ENCODE data around the gene ATRNL1. TPM values are rescaled to one million over a fixed set of nuclear protein-coding genes. Genes with fewer than 3 reads are reported as not detected.

ATRNL1 gene
- total and polyA plus RNA-seq, 2 of the 8 experiments (the other 6 are each of a cell fraction or from before 2014, with no cell fraction given): 5.1 to 17.6 TPM

GRCh38 chr10:115914475-115914874 is 821.3 kb downstream of the ATRNL1 start:
- Histone ChIP-seq H2BK5ac (ENCODE audit: low read depth, low read length) (no peak overlapping the region), H3K56ac (replicated peaks; ENCODE audit: insufficient read length, low read depth, low read length) (no peak overlapping the region), H2BK120ac (replicated peaks; ENCODE audit: low read depth, low read length) (no peak overlapping the region), H2AFZ (ENCODE audit: low read length) (no peak overlapping the region), H2BK15ac (ENCODE audit: low read length) (no peak overlapping the region), H3K9me3 (ENCODE audit: insufficient read depth in 2 of 2, low read depth in 1 of 2, low read length in 1 of 2) (no peaks in the 10 kb centered on the region; a peak in 1 of 4 replicates), H4K91ac (replicated peaks; ENCODE audit: insufficient read length, low read length) (no peak overlapping the region), H4K20me1 (replicated peaks in 1 of 2; ENCODE audit: control insufficient read depth in 1 of 2, insufficient read depth in 2 of 2, low read length in 2 of 2) (no peaks in the 10 kb centered on the region), H4K8ac (ENCODE audit: extremely low read depth, insufficient read depth, low read length) (no peak overlapping the region), H2BK20ac (ENCODE audit: low read length) (no peak overlapping the region), H3K9ac (replicated peaks in 1 of 4; ENCODE audit: extremely low read depth in 1 of 4, low read depth in 3 of 4, low read length in 3 of 4) (no peak overlapping the region), H3K23me2 (ENCODE audit: low read depth, low read length) (no peaks in the 10 kb centered on the region), H3K79me2 (ENCODE audit: control insufficient read depth in 1 of 2, insufficient read depth in 2 of 2, low read length in 2 of 2) (no peaks in the 10 kb centered on the region), H3K27me3 (replicated peaks in 1 of 4; ENCODE audit: control insufficient read depth in 3 of 4, extremely low read depth in 1 of 4, insufficient read depth in 3 of 4, low read length in 3 of 4) (no peaks in the 10 kb centered on the region), H3K18ac (ENCODE audit: extremely low read depth, low read length) (no peak overlapping the region), H3K23ac (ENCODE audit: insufficient read length) (no peak overlapping the region), H4K5ac (ENCODE audit: insufficient read length, low read depth, low read length) (no peak overlapping the region), H3K4me2 (ENCODE audit: insufficient read depth in 1 of 2, low read depth in 2 of 2, low read length in 2 of 2) (no peak overlapping the region), H3K4ac (replicated peaks; ENCODE audit: insufficient read length, low read depth, low read length) (no peak overlapping the region), H3K14ac (ENCODE audit: insufficient read length) (no peak overlapping the region), H3K79me1 (ENCODE audit: low read depth, low read length) (no peaks in the 10 kb centered on the region), H3K36me3 (ENCODE audit: control insufficient read depth in 2 of 4, insufficient read depth in 4 of 4, low read length in 3 of 4) (no peaks in the 10 kb centered on the region), H2BK12ac (ENCODE audit: low read depth, low read length) (no peak overlapping the region), H3K27ac (ENCODE audit: low read depth, low read length) (no peak overlapping the region), H2AK5ac (ENCODE audit: low read depth, low read length) (no peak overlapping the region), H3K4me3 (ENCODE audit: extremely low read depth in 1 of 4, insufficient read depth in 2 of 4, low read depth in 3 of 4, low read length in 4 of 4) (no peak overlapping the region), H3K4me1 (replicated peaks in 1 of 4; ENCODE audit: control insufficient read depth in 3 of 4, insufficient read depth in 4 of 4, low read length in 3 of 4) (no peaks in the 10 kb centered on the region)
- DNase-seq (ENCODE audit: low read depth in 1 of 2, low spot score in 2 of 2): no peak
- FAIRE-seq: no peak
- 100% methylated on average over 3 of the region's 3 CpGs; no CpG with 5 or more reads in 1 of the 2 experiments for WGBS, 2 experiments (ENCODE audit: extremely low coverage in 1 of 2, insufficient coverage in 1 of 2, insufficient read length in 1 of 2, insufficient replicate concordance in 2 of 2, low coverage in 1 of 2, low lambda C conversion rate in 2 of 2, missing lambda C conversion rate in 1 of 2)
- ChIA-PET CTCF (ENCODE audit: partially characterized antibody) (no interaction called here), POLR2A (ENCODE audit: partially characterized antibody) (no interaction called here)
- TF ChIP-seq EZH2 (IDR thresholded peaks at IDR 0.05; ENCODE audit: low read depth, low read length, severe bottlenecking) (no peak), CBX8 (IDR thresholded peaks at IDR 0.05; ENCODE audit: borderline replicate concordance, low read depth, low read length) (no peak), PHF8 (conservative IDR thresholded peaks at IDR 0.05; ENCODE audit: low read depth, low read length) (no peak), ATF3 (IDR thresholded peaks at IDR 0.05; ENCODE audit: insufficient read depth, low read depth, low read length) (no peak), BRCA1 (IDR thresholded peaks at IDR 0.05; ENCODE audit: low read depth, low read length) (no peak), SP4 (IDR thresholded peaks at IDR 0.05; ENCODE audit: low read length) (no peak), TEAD4 (IDR thresholded peaks at IDR 0.05; ENCODE audit: low read depth, low read length) (no peak), RNF2 (IDR thresholded peaks at IDR 0.05; ENCODE audit: borderline replicate concordance, low read depth, low read length, missing control alignments, poor library complexity, severe bottlenecking) (no peak), CHD2 (IDR thresholded peaks at IDR 0.05; ENCODE audit: low read length) (no peak), RAD21 (IDR thresholded peaks at IDR 0.05 in 1 of 2, conservative IDR thresholded peaks at IDR 0.05 in 1 of 2; ENCODE audit: low read depth in 2 of 2, low read length in 2 of 2) (no peak), BACH1 (IDR thresholded peaks at IDR 0.05; ENCODE audit: low read length) (no peak), POLR2A (IDR thresholded peaks at IDR 0.05; ENCODE audit: control extremely low read depth in 1 of 2, low read depth in 2 of 2, low read length in 2 of 2) (no peak), SIN3A (conservative IDR thresholded peaks at IDR 0.05 in 1 of 2, IDR thresholded peaks at IDR 0.05 in 1 of 2; ENCODE audit: low read depth in 1 of 2, low read length in 2 of 2) (no peak), NRF1 (IDR thresholded peaks at IDR 0.05; ENCODE audit: low read depth, low read length) (no peak), POLR2AphosphoS5 (IDR thresholded peaks at IDR 0.05; ENCODE audit: low read depth, low read length) (no peak)

All from H1 (cell line).